Hippocampal formation (tissue), 2 donors: ENCODE results near the gene SPOCK1.

Experiments
- DNase-seq, 2 donors: peaks; one replicate each; lab custom pipeline; 2025; lab: John Stamatoyannopoulos, UW

The SPOCK1 gene

GRCh38 chr5:137442660-137443059, 56.5 kb downstream of the SPOCK1 start:
- DNase-seq: peak in 1 of 2 donors; percentile 41

GRCh38 chr5:137441476-137441875, 57.6 kb downstream of the SPOCK1 start:
- DNase-seq: no peak

- no peak for DNase-seq
Measured at GRCh38 chr5:137440795-137441194, 58.3 kb downstream of the SPOCK1 start.

GRCh38 chr5:137439645-137440044, 59.5 kb downstream of the SPOCK1 start:
- no peak for DNase-seq

- no peak for DNase-seq
Measured at GRCh38 chr5:137438932-137439331, 60.2 kb downstream of the SPOCK1 start.

GRCh38 chr5:137437774-137438173, 61.4 kb downstream of the SPOCK1 start:
- no peak for DNase-seq

- no peak for DNase-seq
Measured at GRCh38 chr5:137433539-137433938, 65.6 kb downstream of the SPOCK1 start.

- DNase-seq: no peak
Measured at GRCh38 chr5:137432376-137432775, 66.8 kb downstream of the SPOCK1 start.

- no peak for DNase-seq
Measured at GRCh38 chr5:137431051-137431450, 68.1 kb downstream of the SPOCK1 start.

- DNase-seq: no peak
Measured at GRCh38 chr5:137415231-137415681, 83.9 kb downstream of the SPOCK1 start.

- no peak for DNase-seq
Measured at GRCh38 chr5:137414112-137414755, 84.9 kb downstream of the SPOCK1 start.

GRCh38 chr5:137412136-137412535, 87.0 kb downstream of the SPOCK1 start:
- no peak for DNase-seq

GRCh38 chr5:137410234-137411010, 88.7 kb downstream of the SPOCK1 start:
- no peak for DNase-seq

- DNase-seq: no peak
Measured at GRCh38 chr5:137409736-137410135, 89.4 kb downstream of the SPOCK1 start.

GRCh38 chr5:137407090-137407489, 92.0 kb downstream of the SPOCK1 start:
- no peak for DNase-seq

GRCh38 chr5:137405393-137405792, 93.7 kb downstream of the SPOCK1 start:
- no peak for DNase-seq

- DNase-seq: no peak
Measured at GRCh38 chr5:137403869-137404268, 95.3 kb downstream of the SPOCK1 start.

GRCh38 chr5:137402436-137403187, 96.5 kb downstream of the SPOCK1 start:
- DNase-seq: no peak

- no peak for DNase-seq
Measured at GRCh38 chr5:137401946-137402345, 97.2 kb downstream of the SPOCK1 start.

- no peak for DNase-seq
Measured at GRCh38 chr5:137400571-137400970, 98.6 kb downstream of the SPOCK1 start.

- no peak for DNase-seq
Measured at GRCh38 chr5:137399911-137400310, 99.2 kb downstream of the SPOCK1 start.

- no peak for DNase-seq
Measured at GRCh38 chr5:137398751-137399150, 100.4 kb downstream of the SPOCK1 start.

GRCh38 chr5:137398154-137398553, 101.0 kb downstream of the SPOCK1 start:
- DNase-seq: no peak
